ENCODE data around the gene IL15.

Gene IL15

DNA sequence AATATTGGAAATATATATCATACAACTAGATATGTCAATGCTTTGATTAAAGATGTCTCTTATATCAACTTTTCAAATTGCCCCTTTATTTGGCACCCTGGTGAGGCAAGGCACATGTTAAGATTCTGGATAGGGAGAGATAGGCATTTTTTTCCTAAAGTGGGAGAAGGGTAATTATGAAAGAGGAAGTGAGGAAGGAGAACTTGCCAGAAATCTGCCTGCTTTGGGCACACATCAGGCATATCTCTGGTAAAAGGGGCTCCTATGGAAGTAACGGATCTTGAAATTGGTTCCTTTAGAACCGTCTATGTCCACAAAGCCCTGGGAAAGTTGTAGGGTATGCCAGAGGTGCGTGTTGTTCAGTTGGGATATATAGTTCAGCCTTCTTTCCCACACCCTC is 5.7 kb downstream of the IL15 start:
- H2AFZ ChIP-seq (ENCODE audit: low read length): no peak overlapping the region
- no peak for TF ChIP-seq EZH2phosphoT487 (IDR thresholded peaks at IDR 0.05; ENCODE audit: borderline replicate concordance)
- TF ChIP-seq, protein P1, sequence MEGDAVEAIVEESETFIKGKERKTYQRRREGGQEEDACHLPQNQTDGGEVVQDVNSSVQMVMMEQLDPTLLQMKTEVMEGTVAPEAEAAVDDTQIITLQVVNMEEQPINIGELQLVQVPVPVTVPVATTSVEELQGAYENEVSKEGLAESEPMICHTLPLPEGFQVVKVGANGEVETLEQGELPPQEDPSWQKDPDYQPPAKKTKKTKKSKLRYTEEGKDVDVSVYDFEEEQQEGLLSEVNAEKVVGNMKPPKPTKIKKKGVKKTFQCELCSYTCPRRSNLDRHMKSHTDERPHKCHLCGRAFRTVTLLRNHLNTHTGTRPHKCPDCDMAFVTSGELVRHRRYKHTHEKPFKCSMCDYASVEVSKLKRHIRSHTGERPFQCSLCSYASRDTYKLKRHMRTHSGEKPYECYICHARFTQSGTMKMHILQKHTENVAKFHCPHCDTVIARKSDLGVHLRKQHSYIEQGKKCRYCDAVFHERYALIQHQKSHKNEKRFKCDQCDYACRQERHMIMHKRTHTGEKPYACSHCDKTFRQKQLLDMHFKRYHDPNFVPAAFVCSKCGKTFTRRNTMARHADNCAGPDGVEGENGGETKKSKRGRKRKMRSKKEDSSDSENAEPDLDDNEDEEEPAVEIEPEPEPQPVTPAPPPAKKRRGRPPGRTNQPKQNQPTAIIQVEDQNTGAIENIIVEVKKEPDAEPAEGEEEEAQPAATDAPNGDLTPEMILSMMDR (conservative IDR thresholded peaks at IDR 0.05; ENCODE audit: low read length): no peak
- no peaks in the 10 kb centered on the region for H3F3A ChIP-seq (ENCODE audit: low read depth)
- no peaks in the 10 kb centered on the region for H3K79me2 ChIP-seq (ENCODE audit: insufficient read depth, low read length)
- H4K20me1 ChIP-seq (ENCODE audit: insufficient read depth, low read length, poor library complexity, severe bottlenecking): no peaks in the 10 kb centered on the region
- H3K4me1 ChIP-seq (ENCODE audit: insufficient read depth, low read length, poor library complexity, severe bottlenecking): peaks cover 31% of the 10 kb centered on the region
- no peaks in the 10 kb centered on the region for H3K9me2 ChIP-seq (replicated peaks; ENCODE audit: low read depth, low read length)
- no peaks in the 10 kb centered on the region for H3K27me3 ChIP-seq (ENCODE audit: insufficient read depth, low read length, poor library complexity, severe bottlenecking)
- H3K36me3 ChIP-seq (ENCODE audit: insufficient read depth, low read length): no peaks in the 10 kb centered on the region
- H3K4me2 ChIP-seq (ENCODE audit: low read depth, low read length, poor library complexity, severe bottlenecking): no peak overlapping the region
- H3K4me3 ChIP-seq (ENCODE audit: low read length, poor library complexity, severe bottlenecking): no peak overlapping the region
- H3K9ac ChIP-seq (ENCODE audit: low read depth, low read length, poor library complexity, severe bottlenecking): no peak overlapping the region
- no peaks in the 10 kb centered on the region for H3K9me3 ChIP-seq (ENCODE audit: insufficient read depth, low read depth, low read length)

DNA sequence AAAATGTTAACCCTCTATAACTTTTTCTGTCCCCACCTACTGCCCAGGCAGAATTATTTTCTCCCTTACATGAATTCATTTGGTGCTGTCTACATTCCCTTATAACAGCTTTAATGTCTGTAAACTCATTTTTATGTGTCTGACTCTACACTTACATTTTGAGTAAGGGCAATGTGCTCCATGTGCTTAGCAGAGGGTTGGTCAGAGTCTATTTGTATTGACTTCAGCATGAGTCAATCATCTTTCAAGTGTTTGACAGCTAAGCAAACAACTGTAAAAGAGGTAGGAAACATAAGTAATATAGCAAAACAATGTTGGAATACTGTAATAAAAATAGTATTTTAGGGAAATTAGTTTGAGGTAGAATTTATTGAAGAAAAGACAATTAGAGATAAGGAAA is 6.3 kb downstream of the IL15 start:
- no peaks in the 10 kb centered on the region for H4K20me1 ChIP-seq (ENCODE audit: insufficient read depth, low read length, poor library complexity, severe bottlenecking)
- no peaks in the 10 kb centered on the region for H3K27me3 ChIP-seq (ENCODE audit: insufficient read depth, low read length, poor library complexity, severe bottlenecking)
- H3K4me1 ChIP-seq (ENCODE audit: insufficient read depth, low read length, poor library complexity, severe bottlenecking): peaks cover 25% of the 10 kb centered on the region
- H3K9ac ChIP-seq (ENCODE audit: low read depth, low read length, poor library complexity, severe bottlenecking): no peak overlapping the region
- no peaks in the 10 kb centered on the region for H3K9me3 ChIP-seq (ENCODE audit: insufficient read depth, low read depth, low read length)
- H3K4me3 ChIP-seq (ENCODE audit: low read length, poor library complexity, severe bottlenecking): no peak overlapping the region
- H3F3A ChIP-seq (ENCODE audit: low read depth): no peaks in the 10 kb centered on the region
- TF ChIP-seq, protein P1 (conservative IDR thresholded peaks at IDR 0.05; ENCODE audit: low read length): no peak
- TF ChIP-seq EZH2phosphoT487 (IDR thresholded peaks at IDR 0.05; ENCODE audit: borderline replicate concordance): no peak
- no peak overlapping the region for H2AFZ ChIP-seq (ENCODE audit: low read length)
- no peaks in the 10 kb centered on the region for H3K9me2 ChIP-seq (replicated peaks; ENCODE audit: low read depth, low read length)
- H3K4me2 ChIP-seq (ENCODE audit: low read depth, low read length, poor library complexity, severe bottlenecking): peak overlapping the region; percentile 25
- H3K36me3 ChIP-seq (ENCODE audit: insufficient read depth, low read length): no peaks in the 10 kb centered on the region
- H3K79me2 ChIP-seq (ENCODE audit: insufficient read depth, low read length): no peaks in the 10 kb centered on the region

DNA sequence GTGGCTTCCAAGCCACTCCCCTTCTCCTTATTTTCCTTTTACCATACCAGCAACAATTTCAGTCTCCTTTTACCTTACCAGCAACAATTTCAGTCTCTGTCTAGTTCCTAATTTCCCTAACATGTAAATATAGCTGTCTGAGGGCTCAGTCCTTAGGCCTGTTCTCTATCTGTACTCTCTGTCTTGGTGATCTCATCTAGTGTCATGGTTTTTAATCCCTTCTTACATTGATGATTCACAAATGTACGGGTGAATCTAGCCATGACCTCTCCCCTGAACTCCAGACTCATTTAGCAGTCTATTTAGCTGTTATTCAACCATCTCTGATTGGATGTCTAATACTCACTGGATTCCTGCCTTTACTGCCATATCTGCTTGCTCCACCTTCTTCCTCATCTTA is 7.2 kb downstream of the IL15 start:
- H3K9ac ChIP-seq (ENCODE audit: low read depth, low read length, poor library complexity, severe bottlenecking): no peak overlapping the region
- peaks cover 16% of the 10 kb centered on the region for H3K4me1 ChIP-seq (ENCODE audit: insufficient read depth, low read length, poor library complexity, severe bottlenecking)
- H3K4me3 ChIP-seq (ENCODE audit: low read length, poor library complexity, severe bottlenecking): no peak overlapping the region
- TF ChIP-seq EZH2phosphoT487 (IDR thresholded peaks at IDR 0.05; ENCODE audit: borderline replicate concordance): no peak
- TF ChIP-seq, protein P1 (conservative IDR thresholded peaks at IDR 0.05; ENCODE audit: low read length): no peak
- H4K20me1 ChIP-seq (ENCODE audit: insufficient read depth, low read length, poor library complexity, severe bottlenecking): no peaks in the 10 kb centered on the region
- H3K27me3 ChIP-seq (ENCODE audit: insufficient read depth, low read length, poor library complexity, severe bottlenecking): no peaks in the 10 kb centered on the region
- no peaks in the 10 kb centered on the region for H3K9me2 ChIP-seq (replicated peaks; ENCODE audit: low read depth, low read length)
- no peaks in the 10 kb centered on the region for H3F3A ChIP-seq (ENCODE audit: low read depth)
- H3K9me3 ChIP-seq (ENCODE audit: insufficient read depth, low read depth, low read length): no peaks in the 10 kb centered on the region
- H3K4me2 ChIP-seq (ENCODE audit: low read depth, low read length, poor library complexity, severe bottlenecking): peak overlapping the region; percentile 25
- no peaks in the 10 kb centered on the region for H3K36me3 ChIP-seq (ENCODE audit: insufficient read depth, low read length)
- H2AFZ ChIP-seq (ENCODE audit: low read length): no peak overlapping the region
- H3K79me2 ChIP-seq (ENCODE audit: insufficient read depth, low read length): no peaks in the 10 kb centered on the region

Measured in Loucy (cell line).